DND-41 (cell line): ENCODE data around the gene OR6C2.
"Not testable (repeated sequence)": the region's sequence is repeated elsewhere in the genome, so short reads cannot be mapped to it uniquely, and the experiment has no call there.

ENCODE experiments used
- ATAC-seq: fragments of 200-7000 bp; cut with Tn5 transposase; 3 replicates; pipeline ENCODE4 v1.9.1; 2021; ENCODE audit warnings: low read depth; ENCODE audit not compliant: insufficient read depth
- DNase-seq: peaks from one replicate; pipeline ENCODE4 v3.0.0-alpha.2; 2020
- H2AFZ ChIP-seq: 2 replicates; pipeline ENCODE4 v1.6.0; 2012; ENCODE audit warnings: low read depth, low read length
- H3K27ac ChIP-seq: 2 replicates; pipeline ENCODE4 v1.5.1; 2012; ENCODE audit warnings: low read length, inconsistent platforms
- H3K27me3 ChIP-seq: fragments of 200-600 bp; sonication (generic); 2 replicates; pipeline ENCODE4 v1.6.0; 2012; ENCODE audit warnings: low read length, mild to moderate bottlenecking, inconsistent platforms; ENCODE audit not compliant: insufficient read depth, poor library complexity
- H3K36me3 ChIP-seq: 2 replicates; pipeline ENCODE4 v1.5.1; 2012; ENCODE audit warnings: low read length, inconsistent platforms; ENCODE audit not compliant: insufficient read depth
- H3K4me1 ChIP-seq: 2 replicates; pipeline ENCODE4 v1.5.1; 2012; ENCODE audit warnings: mild to moderate bottlenecking, low read length; ENCODE audit not compliant: insufficient read depth
- H3K4me2 ChIP-seq: 2 replicates; pipeline ENCODE4 v1.6.0; 2012; ENCODE audit warnings: mild to moderate bottlenecking, moderate library complexity, low read length, inconsistent platforms; ENCODE audit not compliant: insufficient read depth
- H3K4me3 ChIP-seq, 2 experiments: fragments of 200-600 bp in 1 of 2; shearing (Covaris generic) in 1 of 2; 2 replicates each; pipeline ENCODE4 v1.5.1; 2012 to 2016; ENCODE audit warnings: inconsistent platforms in 2 of 2, low read length in 2 of 2, mild to moderate bottlenecking in 2 of 2, low read depth in 1 of 2, moderate library complexity in 1 of 2
- H3K79me2 ChIP-seq: 2 replicates; pipeline ENCODE4 v1.6.0; 2012; ENCODE audit warnings: low read length, inconsistent platforms; ENCODE audit not compliant: insufficient read depth
- H3K9ac ChIP-seq: 2 replicates; pipeline ENCODE4 v1.6.0; 2012; ENCODE audit warnings: low read depth, mild to moderate bottlenecking, inconsistent platforms, low read length, moderate library complexity
- H3K9me3 ChIP-seq: 2 replicates; pipeline ENCODE4 v1.5.1; 2012; ENCODE audit warnings: low read length, moderate library complexity, mild to moderate bottlenecking, inconsistent platforms; ENCODE audit not compliant: insufficient read depth, severe bottlenecking
- H4K20me1 ChIP-seq: 2 replicates; pipeline ENCODE4 v1.6.0; 2012; ENCODE audit warnings: low read length; ENCODE audit not compliant: insufficient read depth
- EZH2 ChIP-seq: IDR thresholded peaks from 3 replicates; pipeline ENCODE4 v1.6.1; 2012; ENCODE audit warnings: borderline replicate concordance, low read depth, mild to moderate bottlenecking, moderate library complexity, low read length, inconsistent platforms; ENCODE audit not compliant: severe bottlenecking
- TF ChIP-seq, protein P1 (sequence below): IDR thresholded peaks from 2 replicates; pipeline ENCODE4 v1.5.1; 2012; ENCODE audit warnings: borderline replicate concordance, low read length, moderate library complexity, mild to moderate bottlenecking; ENCODE audit not compliant: poor library complexity, severe bottlenecking; ENCODE audit errors: extremely low read depth

Gene OR6C2

DNA sequence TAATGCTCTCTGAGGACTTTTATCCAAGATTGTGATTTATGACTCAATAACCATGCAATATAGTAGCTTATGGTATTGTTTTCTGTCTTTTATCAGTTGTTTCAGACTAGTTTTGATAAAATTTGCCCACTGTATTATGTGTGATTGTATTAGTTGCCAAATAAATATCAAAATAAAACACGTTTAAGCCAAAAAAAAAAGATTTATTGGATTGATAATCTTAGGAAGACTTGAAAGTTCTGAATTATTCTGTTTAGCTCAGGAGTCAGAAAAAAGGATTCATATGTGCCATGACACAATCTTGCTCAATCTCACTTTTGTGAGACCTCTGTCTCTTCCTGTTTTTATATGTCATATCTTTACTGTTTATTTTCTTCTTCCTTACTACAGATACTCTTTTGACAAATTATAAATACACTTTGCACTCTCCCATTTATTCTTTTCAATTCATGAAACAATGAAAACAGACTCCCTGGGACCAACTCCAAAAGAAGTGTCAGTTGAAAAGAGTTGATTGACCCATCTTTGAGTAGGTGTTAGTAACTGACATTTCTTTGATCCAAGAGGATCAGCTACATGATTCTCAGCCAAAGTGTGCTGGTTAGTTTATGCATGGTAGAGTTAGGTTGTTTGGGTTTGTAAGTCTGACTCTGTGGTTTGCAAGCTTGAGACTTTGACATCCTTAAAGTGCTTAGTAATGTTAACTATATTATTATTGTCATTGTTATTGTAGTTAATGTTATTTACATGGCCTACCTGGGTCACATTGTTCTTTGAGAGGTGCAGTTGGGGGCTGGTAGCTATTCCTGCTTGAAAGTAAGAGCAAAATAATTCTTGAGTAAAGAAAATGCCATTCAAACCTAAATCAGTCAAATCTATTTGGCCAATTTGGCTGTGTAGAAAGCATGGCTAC lies 15.3 kb upstream of the OR6C2 start:
- Histone ChIP-seq H3K4me2 (no peak overlapping the region), H3K4me1 (no peaks in the 10 kb centered on the region), H3K4me3 (no peak overlapping the region), H3K27ac (no peak overlapping the region), H3K9ac (no peak overlapping the region), H3K27me3 (peaks cover 5% of the 10 kb centered on the region), H3K79me2 (no peaks in the 10 kb centered on the region), H4K20me1 (no peaks in the 10 kb centered on the region), H3K36me3 (no peaks in the 10 kb centered on the region), H2AFZ (no peak overlapping the region), H3K9me3 (no peaks in the 10 kb centered on the region)
- TF ChIP-seq, protein P1, sequence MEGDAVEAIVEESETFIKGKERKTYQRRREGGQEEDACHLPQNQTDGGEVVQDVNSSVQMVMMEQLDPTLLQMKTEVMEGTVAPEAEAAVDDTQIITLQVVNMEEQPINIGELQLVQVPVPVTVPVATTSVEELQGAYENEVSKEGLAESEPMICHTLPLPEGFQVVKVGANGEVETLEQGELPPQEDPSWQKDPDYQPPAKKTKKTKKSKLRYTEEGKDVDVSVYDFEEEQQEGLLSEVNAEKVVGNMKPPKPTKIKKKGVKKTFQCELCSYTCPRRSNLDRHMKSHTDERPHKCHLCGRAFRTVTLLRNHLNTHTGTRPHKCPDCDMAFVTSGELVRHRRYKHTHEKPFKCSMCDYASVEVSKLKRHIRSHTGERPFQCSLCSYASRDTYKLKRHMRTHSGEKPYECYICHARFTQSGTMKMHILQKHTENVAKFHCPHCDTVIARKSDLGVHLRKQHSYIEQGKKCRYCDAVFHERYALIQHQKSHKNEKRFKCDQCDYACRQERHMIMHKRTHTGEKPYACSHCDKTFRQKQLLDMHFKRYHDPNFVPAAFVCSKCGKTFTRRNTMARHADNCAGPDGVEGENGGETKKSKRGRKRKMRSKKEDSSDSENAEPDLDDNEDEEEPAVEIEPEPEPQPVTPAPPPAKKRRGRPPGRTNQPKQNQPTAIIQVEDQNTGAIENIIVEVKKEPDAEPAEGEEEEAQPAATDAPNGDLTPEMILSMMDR: no peak
- no peak for DNase-seq
- ATAC-seq: no peak

DNA sequence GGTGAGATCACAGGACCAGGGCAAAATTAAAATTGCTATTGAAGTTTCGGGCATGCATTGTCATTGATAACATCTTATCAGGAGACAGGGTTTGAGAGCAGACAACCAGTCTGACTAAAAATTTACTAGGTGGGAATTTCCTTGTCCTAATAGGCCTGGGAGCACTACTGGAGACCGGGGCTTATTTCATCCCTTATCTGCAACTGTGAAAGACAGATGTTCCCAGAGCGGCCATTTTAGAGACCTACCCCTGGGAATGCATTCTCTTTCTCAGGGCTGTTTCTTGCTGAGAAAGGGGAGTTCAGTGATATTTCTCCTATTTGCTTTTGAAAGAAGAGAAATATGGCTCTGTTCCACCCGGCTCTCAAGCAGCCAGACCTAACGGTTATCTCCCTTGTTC lies 2.6 kb upstream of the OR6C2 start:
- H3K9me3 ChIP-seq, H3K4me3 ChIP-seq, H4K20me1 ChIP-seq, H3K27ac ChIP-seq, H3K79me2 ChIP-seq, H3K4me2 ChIP-seq, ATAC-seq, H3K27me3 ChIP-seq, H3K9ac ChIP-seq, H3K4me1 ChIP-seq, H3K36me3 ChIP-seq, H2AFZ ChIP-seq, DNase-seq: not testable (repeated sequence)

DNA sequence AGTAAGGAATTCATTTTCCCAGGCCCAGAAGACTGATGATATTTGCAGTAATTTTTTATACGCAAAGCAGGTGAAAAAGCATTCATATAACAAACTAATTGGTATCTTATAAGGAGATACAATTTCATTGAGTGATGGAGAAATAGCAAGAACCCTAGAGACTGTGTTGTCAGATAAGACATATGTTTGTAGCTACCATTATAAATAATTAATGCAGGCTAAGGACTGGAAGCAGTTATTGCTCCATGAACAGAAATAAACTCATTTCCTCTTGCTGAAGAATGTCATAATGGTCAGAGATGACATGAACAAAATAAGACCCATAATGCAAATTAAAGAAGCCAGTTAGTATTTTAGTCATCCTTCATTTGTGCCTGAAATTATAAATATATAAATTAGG lies 1.5 kb downstream of the OR6C2 start:
- no peak overlapping the region for H3K27ac ChIP-seq
- no peaks in the 10 kb centered on the region for H3K4me1 ChIP-seq
- TF ChIP-seq, protein P1: no peak
- TF ChIP-seq EZH2: no peak
- no peak overlapping the region for H2AFZ ChIP-seq
- no peak overlapping the region for H3K9ac ChIP-seq
- no peaks in the 10 kb centered on the region for H3K36me3 ChIP-seq
- DNase-seq: no peak
- H3K27me3 ChIP-seq: peaks cover 7% of the 10 kb centered on the region
- no peak for ATAC-seq
- H3K9me3 ChIP-seq: no peaks in the 10 kb centered on the region
- no peak overlapping the region for H3K4me3 ChIP-seq
- no peak overlapping the region for H3K4me2 ChIP-seq
- H3K79me2 ChIP-seq: no peaks in the 10 kb centered on the region
- H4K20me1 ChIP-seq: no peaks in the 10 kb centered on the region

DNA sequence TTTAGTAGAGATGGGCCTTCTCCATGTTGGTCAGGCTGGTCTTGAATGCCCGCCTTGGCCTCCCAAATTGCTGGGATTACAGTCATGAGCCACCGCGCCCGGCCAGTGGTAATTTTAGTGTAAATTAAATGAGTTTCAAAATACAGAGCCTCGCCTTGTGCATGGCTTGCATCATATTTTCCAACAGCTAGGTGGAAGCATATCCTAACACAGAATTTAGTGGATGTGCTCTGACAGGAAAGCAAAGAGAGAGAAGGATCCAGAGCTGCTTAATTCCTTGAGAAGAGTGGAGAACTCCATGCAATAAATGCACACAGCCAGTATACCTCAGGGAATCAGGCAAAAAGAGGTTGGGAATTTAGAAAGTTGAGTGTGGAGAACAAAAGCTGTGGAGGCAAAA lies 2.5 kb downstream of the OR6C2 start:
- Histone ChIP-seq H3K27ac (no peak overlapping the region), H3K9ac (no peak overlapping the region), H2AFZ (no peak overlapping the region), H3K4me3 (no peak overlapping the region), H3K79me2 (no peaks in the 10 kb centered on the region), H4K20me1 (no peaks in the 10 kb centered on the region), H3K9me3 (no peaks in the 10 kb centered on the region), H3K4me2 (no peak overlapping the region), H3K36me3 (no peaks in the 10 kb centered on the region), H3K27me3 (peaks cover 9% of the 10 kb centered on the region), H3K4me1 (no peaks in the 10 kb centered on the region)
- DNase-seq (no peak), ATAC-seq (no peak)
- no peak for TF ChIP-seq EZH2
- TF ChIP-seq, protein P1: no peak
